ENCODE results near the gene PRKCE. TPM values are rescaled to one million over a fixed set of nuclear protein-coding genes. Genes with fewer than 3 reads are reported as not detected.

Gene PRKCE
- total and polyA plus RNA-seq, 2 donors (not counting 3 experiments of a cell fraction or from before 2014, with no cell fraction given) = 27.9 to 33.9 TPM

GRCh38 chr2:45825001-45825651 lies 173.7 kb downstream of the PRKCE start:
- DNase-seq (ENCODE audit: low read depth, low spot score) = no peak
- BruUV-seq (replicated peaks) = no TSS peak
- POLR2A ChIA-PET = no interaction called here
- Histone ChIP-seq H3K9me3 (replicated peaks; ENCODE audit: control insufficient read depth, insufficient read depth, low read length) (no peaks in the 10 kb centered on the region), H4K20me1 (replicated peaks; ENCODE audit: control insufficient read depth, extremely low read depth, insufficient read depth, low read length) (no peaks in the 10 kb centered on the region), H2AFZ (ENCODE audit: low read depth, low read length) (no peak overlapping the region), H3K4me3 (replicated peaks in 1 of 3; ENCODE audit: insufficient read depth in 1 of 3, low read depth in 1 of 3, low read length in 3 of 3) (no peak overlapping the region), H3K9ac (replicated peaks; ENCODE audit: extremely low read depth, insufficient read depth, low read length) (no peak overlapping the region), H3K79me2 (ENCODE audit: control insufficient read depth, insufficient read depth, low read length) (no peaks in the 10 kb centered on the region), H3K4me1 (ENCODE audit: control insufficient read depth, extremely low read depth, insufficient read depth, low read length) (no peaks in the 10 kb centered on the region), H3K36me3 (ENCODE audit: control insufficient read depth in 2 of 2, extremely low read depth in 1 of 2, insufficient read depth in 2 of 2, low read length in 2 of 2) (no peaks in the 10 kb centered on the region), H3K9me1 (replicated peaks; ENCODE audit: control insufficient read depth, extremely low read depth, insufficient read depth, low read length) (no peaks in the 10 kb centered on the region), H3K27ac (ENCODE audit: insufficient read depth, low read depth, low read length) (no peak overlapping the region), H3K27me3 (ENCODE audit: control insufficient read depth in 2 of 2, insufficient read depth in 2 of 2, low read length in 2 of 2) (no peaks in the 10 kb centered on the region), H3K4me2 (ENCODE audit: insufficient read depth, low read length) (no peak overlapping the region)
- CTCF ChIA-PET = interaction anchor here (0.6 to 1.4 kb wide), 2 partner anchors 20 to 82 kb away, joined by 3 read pairs; no protein-coding TSS in a partner anchor
- TF ChIP-seq FOS (IDR thresholded peaks at IDR 0.05; ENCODE audit: borderline replicate concordance, insufficient read depth, low read length) (no peak), MYC (IDR thresholded peaks at IDR 0.05; ENCODE audit: low read depth, low read length) (no peak), GATA2 (IDR thresholded peaks at IDR 0.05; ENCODE audit: insufficient read depth, insufficient read length, low read depth, low read length) (no peak), EZH2 (IDR thresholded peaks at IDR 0.05; ENCODE audit: borderline replicate concordance, low read depth, low read length, severe bottlenecking) (no peak), POLR2AphosphoS5 (IDR thresholded peaks at IDR 0.05; ENCODE audit: insufficient read depth, low read depth, low read length) (no peak)
- dilution Hi-C loops (cut with MboI; ENCODE audit: extremely low pct_ligation_motif_present, low sequenced_read_pairs) (no loop called here), intact Hi-C loops (cut with micrococcal nuclease) (no loop called here)
- FAIRE-seq = no peak

- no peak for DNase-seq (ENCODE audit: low read depth, low spot score)
- Histone ChIP-seq H3K9me3 (replicated peaks; ENCODE audit: control insufficient read depth, insufficient read depth, low read length) (peaks cover 3% of the 10 kb centered on the region), H3K4me2 (ENCODE audit: insufficient read depth, low read length) (no peak overlapping the region), H3K36me3 (ENCODE audit: control insufficient read depth in 2 of 2, extremely low read depth in 1 of 2, insufficient read depth in 2 of 2, low read length in 2 of 2) (no peaks in the 10 kb centered on the region), H3K9ac (replicated peaks; ENCODE audit: extremely low read depth, insufficient read depth, low read length) (no peak overlapping the region), H3K4me1 (ENCODE audit: control insufficient read depth, extremely low read depth, insufficient read depth, low read length) (no peaks in the 10 kb centered on the region), H3K27me3 (ENCODE audit: control insufficient read depth in 2 of 2, insufficient read depth in 2 of 2, low read length in 2 of 2) (no peaks in the 10 kb centered on the region), H3K27ac (ENCODE audit: insufficient read depth, low read depth, low read length) (no peak overlapping the region), H4K20me1 (replicated peaks; ENCODE audit: control insufficient read depth, extremely low read depth, insufficient read depth, low read length) (no peaks in the 10 kb centered on the region), H3K79me2 (ENCODE audit: control insufficient read depth, insufficient read depth, low read length) (no peaks in the 10 kb centered on the region), H3K4me3 (replicated peaks in 1 of 3; ENCODE audit: insufficient read depth in 1 of 3, low read depth in 1 of 3, low read length in 3 of 3) (no peak overlapping the region), H3K9me1 (replicated peaks; ENCODE audit: control insufficient read depth, extremely low read depth, insufficient read depth, low read length) (no peaks in the 10 kb centered on the region), H2AFZ (ENCODE audit: low read depth, low read length) (no peak overlapping the region)
- BruUV-seq (replicated peaks) = no TSS peak
- FAIRE-seq = no peak
- dilution Hi-C loops (cut with MboI; ENCODE audit: extremely low pct_ligation_motif_present, low sequenced_read_pairs) (no loop called here), intact Hi-C loops (cut with micrococcal nuclease) (no loop called here)
- no peak for TF ChIP-seq POLR2A (IDR thresholded peaks at IDR 0.05; ENCODE audit: low read depth, low read length)
- no peak for TF ChIP-seq FOS (IDR thresholded peaks at IDR 0.05; ENCODE audit: borderline replicate concordance, insufficient read depth, low read length)
- no peak for TF ChIP-seq POLR2AphosphoS5 (IDR thresholded peaks at IDR 0.05; ENCODE audit: insufficient read depth, low read depth, low read length)
- no peak for TF ChIP-seq CTCF (IDR thresholded peaks at IDR 0.05; ENCODE audit: extremely low read depth in 1 of 2, insufficient read depth in 1 of 2, low read depth in 1 of 2, low read length in 2 of 2)
- ChIA-PET CTCF (interaction anchor here (1.1 kb wide), 1 partner anchor 24 kb away, joined by 3 read pairs; no protein-coding TSS in a partner anchor), POLR2A (interaction anchor here (0.5 kb wide), 1 partner anchor 18 kb away, joined by 4 read pairs; no protein-coding TSS in a partner anchor)
Observed at GRCh38 chr2:45826460-45826859, 175.0 kb downstream of the PRKCE start.
